ENCODE results near the gene SLC25A12.

- no peak for TF ChIP-seq CTCF (IDR thresholded peaks at IDR 0.05; ENCODE audit: low read depth, low read length, poor library complexity, severe bottlenecking)
- no peak for TF ChIP-seq EZH2phosphoT487 (IDR thresholded peaks at IDR 0.05; ENCODE audit: borderline replicate concordance, low read length)
These were observed 4.2 kb downstream of the SLC25A12 start for GRCh38 chr2:171889808-171890207.
